HEK293 (cell line): ENCODE results near the gene SPOCK1.

Experiments used
- CTCF ChIA-PET: fragments of 350-600 bp; formaldehyde crosslinking; extraction: SDS; loops from one replicate; lab custom pipeline; 2021; ENCODE audit warnings: antibody characterized with exemption; lab: Yijun Ruan, JAX
- POLR2A ChIA-PET: fragments of 300-600 bp; formaldehyde crosslinking; extraction: SDS; loops from one replicate; lab custom pipeline; 2020; ENCODE audit warnings: antibody characterized with exemption, inconsistent platforms; lab: Yijun Ruan, JAX
- H3K27ac ChIP-seq: fragments of 200-500 bp; sonication (Bioruptor generic); 2 replicates; pipeline ENCODE4 v1.5.1; 2014; ENCODE audit warnings: low read depth, low read length, control low read depth, inconsistent platforms; ENCODE audit errors: extremely low read depth
- H3K36me3 ChIP-seq, 2 experiments: fragments of 200-500 bp in 1 of 2; sonication (Bioruptor generic) in 1 of 2; 1 replicate in 1 of 2; 2 replicates in 1 of 2; pipeline ENCODE4 v1.5.1; 2014 to 2017; ENCODE audit warnings: inconsistent platforms in 2 of 2, low read length in 2 of 2; ENCODE audit not compliant: control insufficient read depth in 2 of 2, insufficient read depth in 1 of 2
- H3K4me1 ChIP-seq: fragments of 200-500 bp; sonication (Bioruptor generic); 2 replicates; pipeline ENCODE4 v1.5.1; 2014; ENCODE audit warnings: mild to moderate bottlenecking, low read length, inconsistent platforms; ENCODE audit not compliant: control insufficient read depth, insufficient read depth
- H3K4me3 ChIP-seq: 2 replicates; pipeline ENCODE4 v1.5.1; 2011; ENCODE audit warnings: low read depth, mild to moderate bottlenecking, control low read depth, low read length, moderate library complexity
- H3K9me3 ChIP-seq: fragments of 200-500 bp; sonication (Bioruptor generic); 2 replicates; pipeline ENCODE4 v1.5.1; 2014; ENCODE audit warnings: low read depth, low read length, inconsistent platforms; ENCODE audit not compliant: control insufficient read depth, insufficient read depth
- BCL6B ChIP-seq: fragments of 450-650 bp; formaldehyde crosslinking; IDR thresholded peaks from 2 replicates; pipeline ENCODE4 v1.5.1; 2017; ENCODE audit warnings: missing biosample characterization, missing genetic modification characterization
- FEZF1 ChIP-seq: fragments of 450-650 bp; formaldehyde crosslinking; IDR thresholded peaks from 2 replicates; pipeline ENCODE4 v1.5.1; 2016; ENCODE audit warnings: missing biosample characterization, missing genetic modification characterization
- KLF7 ChIP-seq: fragments of 450-650 bp; formaldehyde crosslinking; IDR thresholded peaks from 2 replicates; pipeline ENCODE4 v1.5.1; 2016; ENCODE audit warnings: missing biosample characterization, missing genetic modification characterization, borderline replicate concordance
- PATZ1 ChIP-seq: fragments of 450-650 bp; formaldehyde crosslinking; IDR thresholded peaks from 2 replicates; pipeline ENCODE4 v1.5.1; 2016; ENCODE audit warnings: missing biosample characterization, missing genetic modification characterization
- SALL2 ChIP-seq: fragments of 450-650 bp; formaldehyde crosslinking; IDR thresholded peaks from 2 replicates; pipeline ENCODE4 v1.5.0; 2017; ENCODE audit warnings: missing biosample characterization, mild to moderate bottlenecking, missing genetic modification characterization, borderline replicate concordance
- SETDB1 ChIP-seq: IDR thresholded peaks from one replicate; pipeline ENCODE4 v1.6.1; 2017; ENCODE audit warnings: mild to moderate bottlenecking, low read length, moderate library complexity, mixed read lengths; ENCODE audit not compliant: insufficient read length
- TSHZ1 ChIP-seq: fragments of 450-650 bp; formaldehyde crosslinking; IDR thresholded peaks from 2 replicates; pipeline ENCODE4 v1.5.1; 2016; ENCODE audit warnings: missing biosample characterization, missing genetic modification characterization, borderline replicate concordance
- YY1 ChIP-seq: fragments of 450-650 bp; formaldehyde crosslinking; IDR thresholded peaks from 2 replicates; pipeline ENCODE4 v1.5.1; 2018; ENCODE audit warnings: missing biosample characterization, missing genetic modification characterization
- ZBTB7A ChIP-seq: fragments of 450-650 bp; formaldehyde crosslinking; IDR thresholded peaks from 2 replicates; pipeline ENCODE4 v1.5.1; 2016; ENCODE audit warnings: low read depth, missing biosample characterization, missing genetic modification characterization
- ZBTB8A ChIP-seq: fragments of 450-650 bp; formaldehyde crosslinking; IDR thresholded peaks from 2 replicates; pipeline ENCODE4 v1.5.1; 2016; ENCODE audit warnings: missing biosample characterization, missing genetic modification characterization
- ZNF132 ChIP-seq: fragments of 450-650 bp; formaldehyde crosslinking; IDR thresholded peaks from 2 replicates; pipeline ENCODE4 v1.5.1; 2017; ENCODE audit warnings: missing biosample characterization, missing genetic modification characterization, borderline replicate concordance
- ZNF174 ChIP-seq: fragments of 450-650 bp; formaldehyde crosslinking; IDR thresholded peaks from 2 replicates; pipeline ENCODE4 v1.5.0; 2017; ENCODE audit warnings: missing biosample characterization, mild to moderate bottlenecking, missing genetic modification characterization
- ZNF354C ChIP-seq: fragments of 450-650 bp; formaldehyde crosslinking; IDR thresholded peaks from 2 replicates; pipeline ENCODE4 v1.5.1; 2016; ENCODE audit warnings: missing biosample characterization, missing genetic modification characterization, low read depth, borderline replicate concordance
- ZNF555 ChIP-seq: fragments of 450-650 bp; formaldehyde crosslinking; conservative IDR thresholded peaks from 2 replicates; pipeline ENCODE4 v1.5.1; 2017; ENCODE audit warnings: missing biosample characterization, mild to moderate bottlenecking, missing genetic modification characterization, inconsistent platforms
- ZNF610 ChIP-seq: fragments of 450-650 bp; formaldehyde crosslinking; IDR thresholded peaks from 2 replicates; pipeline ENCODE4 v1.5.1; 2016; ENCODE audit warnings: missing biosample characterization, missing genetic modification characterization, borderline replicate concordance
- ZNF692 ChIP-seq: fragments of 450-650 bp; formaldehyde crosslinking; IDR thresholded peaks from 2 replicates; pipeline ENCODE4 v1.5.1; 2016; ENCODE audit warnings: missing biosample characterization, missing genetic modification characterization
- ZNF76 ChIP-seq: fragments of 450-650 bp; formaldehyde crosslinking; IDR thresholded peaks from 2 replicates; pipeline ENCODE4; 2016; ENCODE audit warnings: low read depth, missing biosample characterization, missing genetic modification characterization, borderline replicate concordance
- ZNF792 ChIP-seq: fragments of 450-650 bp; formaldehyde crosslinking; IDR thresholded peaks from 2 replicates; pipeline ENCODE4 v1.5.1; 2016; ENCODE audit warnings: missing biosample characterization, missing genetic modification characterization
- ZNF837 ChIP-seq: fragments of 450-650 bp; formaldehyde crosslinking; IDR thresholded peaks from 2 replicates; pipeline ENCODE4 v1.5.1; 2016; ENCODE audit warnings: missing biosample characterization, missing genetic modification characterization
- TF ChIP-seq, protein P1 (sequence below): IDR thresholded peaks from 2 replicates; pipeline ENCODE4 v1.6.1; 2011; ENCODE audit warnings: mild to moderate bottlenecking, low read depth, low read length, borderline replicate concordance
- TF ChIP-seq, protein P2 (sequence below): fragments of 450-650 bp; formaldehyde crosslinking; IDR thresholded peaks from 2 replicates; pipeline ENCODE4 v1.5.1; 2016; ENCODE audit warnings: missing biosample characterization, missing genetic modification characterization

SPOCK1 gene

DNA sequence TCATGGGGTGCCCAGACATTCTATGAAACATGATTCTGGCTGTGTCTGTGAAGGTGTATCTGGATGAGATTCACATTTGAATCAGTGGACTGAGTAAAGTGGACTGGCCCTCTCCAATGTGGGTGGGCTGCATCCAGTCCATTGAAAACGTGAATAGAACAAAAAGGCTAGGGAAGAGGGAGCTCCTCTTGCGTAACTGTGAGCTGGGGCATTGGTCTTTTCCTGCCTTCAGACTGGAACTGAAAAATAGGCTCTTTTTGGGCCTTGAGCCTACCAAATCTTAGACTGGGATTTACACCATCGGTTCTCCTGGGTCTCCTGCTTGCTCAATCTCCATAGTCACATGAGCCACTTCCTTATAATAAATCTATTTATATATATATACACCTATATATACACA is 170.1 kb downstream of the SPOCK1 start (continued):
- TF ChIP-seq ZNF692 (tag by site-specific recombination), result no peak
- no peak for TF ChIP-seq ZNF837 (tag by site-specific recombination)
- TF ChIP-seq TSHZ1, result no peak
- no peak for TF ChIP-seq ZNF555 (tag by site-specific recombination)
- TF ChIP-seq, protein P1, sequence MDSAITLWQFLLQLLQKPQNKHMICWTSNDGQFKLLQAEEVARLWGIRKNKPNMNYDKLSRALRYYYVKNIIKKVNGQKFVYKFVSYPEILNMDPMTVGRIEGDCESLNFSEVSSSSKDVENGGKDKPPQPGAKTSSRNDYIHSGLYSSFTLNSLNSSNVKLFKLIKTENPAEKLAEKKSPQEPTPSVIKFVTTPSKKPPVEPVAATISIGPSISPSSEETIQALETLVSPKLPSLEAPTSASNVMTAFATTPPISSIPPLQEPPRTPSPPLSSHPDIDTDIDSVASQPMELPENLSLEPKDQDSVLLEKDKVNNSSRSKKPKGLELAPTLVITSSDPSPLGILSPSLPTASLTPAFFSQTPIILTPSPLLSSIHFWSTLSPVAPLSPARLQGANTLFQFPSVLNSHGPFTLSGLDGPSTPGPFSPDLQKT, result no peak
- TF ChIP-seq SETDB1, result no peak
- no peak for TF ChIP-seq KLF7 (tag by site-specific recombination)

DNA sequence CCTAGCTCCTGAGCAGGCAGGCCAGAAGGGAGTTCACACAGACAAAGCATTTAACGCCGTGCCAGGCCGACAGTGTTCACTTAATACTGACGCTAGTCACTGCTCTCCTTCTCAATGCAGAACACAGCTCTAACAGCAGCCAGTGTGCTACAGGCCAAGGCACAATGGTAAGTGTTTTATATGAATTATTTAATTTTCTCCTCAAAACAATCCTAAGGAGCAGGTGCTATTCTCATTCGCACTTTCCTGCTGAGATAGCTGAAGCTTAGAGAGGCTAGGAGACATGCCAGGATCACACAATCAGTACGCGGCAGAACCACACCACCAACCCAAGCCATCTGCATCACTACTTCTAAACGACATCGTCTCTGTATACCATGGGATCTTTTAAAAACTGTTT is 170.7 kb downstream of the SPOCK1 start:
- Histone ChIP-seq H3K9me3 (no peaks in the 10 kb centered on the region), H3K27ac (no peak overlapping the region), H3K4me3 (no peak overlapping the region), H3K4me1 (no peaks in the 10 kb centered on the region), H3K36me3 (no peaks in the 10 kb centered on the region)
- CTCF ChIA-PET, result interaction anchor here (0.6 to 0.7 kb wide), 2 partner anchors 14 to 106 kb away, joined by 3 read pairs; no protein-coding TSS in a partner anchor
- POLR2A ChIA-PET, result no interaction called here
- TF ChIP-seq ZNF792 (tag by site-specific recombination) (no peak), FEZF1 (tag by site-specific recombination) (no peak), ZBTB7A (tag by site-specific recombination) (no peak), SALL2 (tag by site-specific recombination) (no peak), ZNF610 (no peak), ZNF132 (no peak), ZNF174 (no peak), ZNF76 (tag by site-specific recombination) (no peak), PATZ1 (tag by site-specific recombination) (no peak), YY1 (tag by site-specific recombination) (no peak), BCL6B (tag by site-specific recombination) (no peak), ZNF354C (tag by site-specific recombination) (no peak), ZBTB8A (tag by site-specific recombination) (no peak)
- TF ChIP-seq, protein P2, sequence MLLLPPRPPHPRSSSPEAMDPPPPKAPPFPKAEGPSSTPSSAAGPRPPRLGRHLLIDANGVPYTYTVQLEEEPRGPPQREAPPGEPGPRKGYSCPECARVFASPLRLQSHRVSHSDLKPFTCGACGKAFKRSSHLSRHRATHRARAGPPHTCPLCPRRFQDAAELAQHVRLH (tag by site-specific recombination), result no peak
- TF ChIP-seq, protein P1, result no peak
